Breast epithelium (tissue), 3 donors: ENCODE measurements around the gene MEG3.

Experiments
- CTCF ChIP-seq, 3 donors: fragments of 450-650 bp; IDR thresholded peaks; one replicate each; pipeline ENCODE4 v1.5.1; 2016 to 2017; ENCODE audit warnings: antibody characterized with exemption in 3 of 3, mild to moderate bottlenecking in 3 of 3, moderate library complexity in 3 of 3
- POLR2A ChIP-seq: fragments of 450-650 bp; IDR thresholded peaks from one replicate; pipeline ENCODE4 v1.6.1; 2016; ENCODE audit warnings: antibody characterized with exemption, mild to moderate bottlenecking, moderate library complexity
- POLR2AphosphoS5 ChIP-seq, 3 donors: sonication (generic); formaldehyde crosslinking; IDR thresholded peaks; one replicate each; pipeline ENCODE4 v1.6.1; 2017; ENCODE audit warnings: antibody characterized with exemption in 3 of 3

GRCh38 chr14:100796946-100797345 is 29.0 kb upstream of the MEG3 start:
- no peak for TF ChIP-seq CTCF (IDR thresholded peaks at IDR 0.05)
- TF ChIP-seq POLR2AphosphoS5 (IDR thresholded peaks at IDR 0.05): no peak
- TF ChIP-seq POLR2A: no peak
